ENCODE results near the gene LRG1. TPM values are rescaled to one million over a fixed set of nuclear protein-coding genes. Genes with fewer than 3 reads are reported as not detected.

LRG1 gene
- total RNA-seq, 2 donors from 2014 or later = 0.86 to 1.4 TPM

DNA sequence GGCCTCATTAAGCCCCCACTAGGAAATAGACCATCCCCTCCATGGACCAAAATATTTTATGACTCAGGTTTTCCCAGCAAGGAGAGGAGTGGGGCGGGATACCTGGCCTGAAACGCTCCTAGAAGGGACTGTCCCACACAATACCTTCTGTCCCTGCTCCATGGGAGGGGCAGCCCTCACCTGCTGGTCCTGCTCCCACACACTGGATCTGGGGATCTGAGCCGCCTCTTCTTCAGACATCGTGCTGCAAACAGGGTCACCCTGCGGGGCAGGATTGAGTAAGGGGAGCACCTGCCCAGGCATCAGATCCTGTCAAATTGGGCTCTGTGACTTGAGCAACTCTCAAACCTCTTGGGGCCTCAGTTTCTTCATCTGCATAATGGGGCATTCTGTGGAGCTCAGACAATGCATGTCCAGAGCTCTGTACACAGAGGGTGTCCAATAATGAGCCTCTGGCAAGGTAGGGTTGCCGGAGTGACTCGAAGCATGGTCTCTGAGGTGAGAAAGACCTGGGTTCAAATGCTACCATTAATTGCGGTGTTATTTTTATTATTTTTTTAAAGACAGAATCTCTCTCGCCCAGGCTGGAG lies 5.9 kb downstream of the LRG1 start:
- peaks cover 23% of the 10 kb centered on the region for H3K27me3 Mint-ChIP-seq (ENCODE audit: insufficient read depth)
- H3K9me3 Mint-ChIP-seq = no peaks in the 10 kb centered on the region
- H3K4me3 Mint-ChIP-seq = no peak overlapping the region
- Histone ChIP-seq H3K27ac (ENCODE audit: low read depth, low read length) (no peak overlapping the region), H3K36me3 (ENCODE audit: control insufficient read depth, insufficient read depth, low read length) (no peaks in the 10 kb centered on the region), H3K9ac (ENCODE audit: extremely low read depth, low read length, poor library complexity, severe bottlenecking) (no peak overlapping the region), H3K4me1 (ENCODE audit: control insufficient read depth, insufficient read depth, low read length) (no peaks in the 10 kb centered on the region), H3K9me3 (ENCODE audit: control insufficient read depth, low read length) (no peaks in the 10 kb centered on the region), H3K27me3 (ENCODE audit: control insufficient read depth, insufficient read depth, low read length, poor library complexity, severe bottlenecking) (peaks cover 17% of the 10 kb centered on the region), H3K4me3 (ENCODE audit: low read length) (no peak overlapping the region)
- no peaks in the 10 kb centered on the region for H3K4me1 Mint-ChIP-seq
- 84 to 98% methylated on average over 5 to 9 of the region's 9 CpGs for WGBS, 2 experiments (ENCODE audit: insufficient coverage in 1 of 2, insufficient read length in 1 of 2)
- no peaks in the 10 kb centered on the region for H3K36me3 Mint-ChIP-seq (ENCODE audit: low read depth)
- peak; percentile 49 for DNase-seq
- H3K27ac Mint-ChIP-seq = no peak overlapping the region
- TF ChIP-seq, protein P1, sequence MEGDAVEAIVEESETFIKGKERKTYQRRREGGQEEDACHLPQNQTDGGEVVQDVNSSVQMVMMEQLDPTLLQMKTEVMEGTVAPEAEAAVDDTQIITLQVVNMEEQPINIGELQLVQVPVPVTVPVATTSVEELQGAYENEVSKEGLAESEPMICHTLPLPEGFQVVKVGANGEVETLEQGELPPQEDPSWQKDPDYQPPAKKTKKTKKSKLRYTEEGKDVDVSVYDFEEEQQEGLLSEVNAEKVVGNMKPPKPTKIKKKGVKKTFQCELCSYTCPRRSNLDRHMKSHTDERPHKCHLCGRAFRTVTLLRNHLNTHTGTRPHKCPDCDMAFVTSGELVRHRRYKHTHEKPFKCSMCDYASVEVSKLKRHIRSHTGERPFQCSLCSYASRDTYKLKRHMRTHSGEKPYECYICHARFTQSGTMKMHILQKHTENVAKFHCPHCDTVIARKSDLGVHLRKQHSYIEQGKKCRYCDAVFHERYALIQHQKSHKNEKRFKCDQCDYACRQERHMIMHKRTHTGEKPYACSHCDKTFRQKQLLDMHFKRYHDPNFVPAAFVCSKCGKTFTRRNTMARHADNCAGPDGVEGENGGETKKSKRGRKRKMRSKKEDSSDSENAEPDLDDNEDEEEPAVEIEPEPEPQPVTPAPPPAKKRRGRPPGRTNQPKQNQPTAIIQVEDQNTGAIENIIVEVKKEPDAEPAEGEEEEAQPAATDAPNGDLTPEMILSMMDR (conservative IDR thresholded peaks at IDR 0.05) = no peak

DNA sequence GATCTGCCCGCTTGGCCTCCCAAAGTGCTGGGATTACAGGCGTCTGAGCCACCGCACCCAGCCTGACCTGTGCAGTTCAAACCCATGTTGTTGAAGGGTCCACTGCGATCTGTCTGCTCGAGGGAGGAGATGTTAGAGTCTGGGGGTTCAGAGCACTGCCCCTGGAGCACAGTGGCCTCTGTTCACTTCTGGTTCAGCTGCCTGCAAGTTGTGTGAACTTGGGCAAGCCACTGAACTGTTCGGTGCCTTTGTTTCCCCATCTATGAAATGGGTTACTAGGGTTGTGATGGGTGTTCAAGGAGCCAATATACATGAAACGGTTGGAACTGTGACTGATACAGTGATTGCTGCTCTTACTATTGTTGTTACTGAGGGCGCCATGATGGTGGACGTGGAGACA lies 6.5 kb downstream of the LRG1 start:
- Histone ChIP-seq H3K27me3 (ENCODE audit: control insufficient read depth, insufficient read depth, low read length, poor library complexity, severe bottlenecking) (peaks cover 17% of the 10 kb centered on the region), H3K27ac (ENCODE audit: low read depth, low read length) (no peak overlapping the region), H3K4me1 (ENCODE audit: control insufficient read depth, insufficient read depth, low read length) (no peaks in the 10 kb centered on the region), H3K9ac (ENCODE audit: extremely low read depth, low read length, poor library complexity, severe bottlenecking) (no peak overlapping the region), H3K36me3 (ENCODE audit: control insufficient read depth, insufficient read depth, low read length) (no peaks in the 10 kb centered on the region), H3K9me3 (ENCODE audit: control insufficient read depth, low read length) (no peaks in the 10 kb centered on the region), H3K4me3 (ENCODE audit: low read length) (no peak overlapping the region)
- 84 to 92% methylated on average over 9 of the region's 9 CpGs for WGBS, 2 experiments (ENCODE audit: insufficient coverage in 1 of 2, insufficient read length in 1 of 2)
- Mint-ChIP-seq H3K4me1 (no peaks in the 10 kb centered on the region), H3K36me3 (ENCODE audit: low read depth) (no peaks in the 10 kb centered on the region), H3K27me3 (ENCODE audit: insufficient read depth) (peaks cover 23% of the 10 kb centered on the region), H3K4me3 (no peak overlapping the region), H3K9me3 (no peaks in the 10 kb centered on the region), H3K27ac (no peak overlapping the region)
- DNase-seq = no peak
- TF ChIP-seq, protein P1 (conservative IDR thresholded peaks at IDR 0.05) = no peak

DNA sequence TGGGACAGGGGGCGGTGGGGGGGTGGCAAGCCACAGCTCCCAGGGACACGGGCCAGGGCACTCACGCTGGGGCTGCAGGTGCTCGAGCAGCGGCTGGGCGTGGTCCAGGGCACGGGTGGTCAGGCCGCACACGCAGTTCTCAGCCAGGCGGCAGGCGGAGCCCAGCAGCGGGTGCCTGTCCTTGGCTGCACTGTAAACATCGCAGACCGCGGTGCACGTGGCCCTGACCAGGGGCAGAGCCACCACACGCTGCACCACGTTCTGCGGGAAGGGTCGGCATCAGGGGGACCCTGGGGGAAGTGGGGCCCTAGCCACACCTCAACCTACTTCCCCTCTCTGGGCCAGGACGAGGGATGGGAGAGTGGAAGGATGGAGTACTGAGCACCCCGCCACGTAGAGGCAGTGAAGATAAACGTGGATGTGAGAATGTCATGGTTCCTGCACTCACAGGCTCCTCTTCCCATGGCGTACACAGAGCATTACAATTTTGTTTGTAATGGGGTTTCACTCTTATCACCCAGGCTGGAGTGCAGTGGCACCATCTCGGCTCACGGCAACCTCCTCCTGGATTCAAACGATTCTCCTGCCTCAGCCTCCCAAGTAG lies 8.2 kb downstream of the LRG1 start:
- Histone ChIP-seq H3K9ac (ENCODE audit: extremely low read depth, low read length, poor library complexity, severe bottlenecking) (no peak overlapping the region), H3K27ac (ENCODE audit: low read depth, low read length) (no peak overlapping the region), H3K4me1 (ENCODE audit: control insufficient read depth, insufficient read depth, low read length) (no peaks in the 10 kb centered on the region), H3K4me3 (ENCODE audit: low read length) (no peak overlapping the region), H3K36me3 (ENCODE audit: control insufficient read depth, insufficient read depth, low read length) (no peaks in the 10 kb centered on the region), H3K27me3 (ENCODE audit: control insufficient read depth, insufficient read depth, low read length, poor library complexity, severe bottlenecking) (peaks cover 17% of the 10 kb centered on the region), H3K9me3 (ENCODE audit: control insufficient read depth, low read length) (no peaks in the 10 kb centered on the region)
- H3K27me3 Mint-ChIP-seq (ENCODE audit: insufficient read depth) = peaks cover 24% of the 10 kb centered on the region
- TF ChIP-seq, protein P1 (conservative IDR thresholded peaks at IDR 0.05) = no peak
- no peak for DNase-seq
- no peaks in the 10 kb centered on the region for H3K9me3 Mint-ChIP-seq
- H3K36me3 Mint-ChIP-seq (ENCODE audit: low read depth) = no peaks in the 10 kb centered on the region
- H3K27ac Mint-ChIP-seq = no peak overlapping the region
- WGBS, 2 experiments (ENCODE audit: insufficient coverage in 1 of 2, insufficient read length in 1 of 2) = 81 to 88% methylated on average over 13 to 28 of the region's 28 CpGs
- H3K4me1 Mint-ChIP-seq = no peaks in the 10 kb centered on the region
- no peak overlapping the region for H3K4me3 Mint-ChIP-seq
